Measurements from ENCODE around the gene ORAI2.

DNA sequence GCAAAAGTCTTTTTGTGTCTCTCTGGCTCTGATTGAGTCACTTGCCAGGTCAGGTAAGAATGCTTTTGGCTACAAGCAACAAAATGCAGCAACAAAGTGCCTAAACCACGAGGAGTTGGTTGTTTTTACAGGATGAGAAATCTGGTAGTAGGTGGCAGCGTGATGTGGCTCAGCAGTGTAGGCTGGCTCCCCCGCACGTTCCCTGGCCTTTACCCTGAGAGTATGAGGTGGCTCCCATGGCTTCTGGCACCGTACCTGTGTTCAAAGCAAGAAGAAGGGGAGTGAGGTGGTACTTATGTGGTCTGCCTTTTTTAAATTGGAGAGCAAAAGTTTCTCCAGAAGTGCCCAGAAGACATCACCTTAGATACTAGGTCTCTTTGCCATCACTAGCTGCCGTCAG is 25.5 kb upstream of the ORAI2 start:
- TF ChIP-seq, protein P1, sequence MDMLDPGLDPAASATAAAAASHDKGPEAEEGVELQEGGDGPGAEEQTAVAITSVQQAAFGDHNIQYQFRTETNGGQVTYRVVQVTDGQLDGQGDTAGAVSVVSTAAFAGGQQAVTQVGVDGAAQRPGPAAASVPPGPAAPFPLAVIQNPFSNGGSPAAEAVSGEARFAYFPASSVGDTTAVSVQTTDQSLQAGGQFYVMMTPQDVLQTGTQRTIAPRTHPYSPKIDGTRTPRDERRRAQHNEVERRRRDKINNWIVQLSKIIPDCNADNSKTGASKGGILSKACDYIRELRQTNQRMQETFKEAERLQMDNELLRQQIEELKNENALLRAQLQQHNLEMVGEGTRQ (IDR thresholded peaks at IDR 0.05; ENCODE audit: low read depth, low read length) = no peak
- TF ChIP-seq, protein P2, sequence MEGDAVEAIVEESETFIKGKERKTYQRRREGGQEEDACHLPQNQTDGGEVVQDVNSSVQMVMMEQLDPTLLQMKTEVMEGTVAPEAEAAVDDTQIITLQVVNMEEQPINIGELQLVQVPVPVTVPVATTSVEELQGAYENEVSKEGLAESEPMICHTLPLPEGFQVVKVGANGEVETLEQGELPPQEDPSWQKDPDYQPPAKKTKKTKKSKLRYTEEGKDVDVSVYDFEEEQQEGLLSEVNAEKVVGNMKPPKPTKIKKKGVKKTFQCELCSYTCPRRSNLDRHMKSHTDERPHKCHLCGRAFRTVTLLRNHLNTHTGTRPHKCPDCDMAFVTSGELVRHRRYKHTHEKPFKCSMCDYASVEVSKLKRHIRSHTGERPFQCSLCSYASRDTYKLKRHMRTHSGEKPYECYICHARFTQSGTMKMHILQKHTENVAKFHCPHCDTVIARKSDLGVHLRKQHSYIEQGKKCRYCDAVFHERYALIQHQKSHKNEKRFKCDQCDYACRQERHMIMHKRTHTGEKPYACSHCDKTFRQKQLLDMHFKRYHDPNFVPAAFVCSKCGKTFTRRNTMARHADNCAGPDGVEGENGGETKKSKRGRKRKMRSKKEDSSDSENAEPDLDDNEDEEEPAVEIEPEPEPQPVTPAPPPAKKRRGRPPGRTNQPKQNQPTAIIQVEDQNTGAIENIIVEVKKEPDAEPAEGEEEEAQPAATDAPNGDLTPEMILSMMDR (conservative IDR thresholded peaks at IDR 0.05; ENCODE audit: low read depth, low read length) = no peak
- no peak for TF ChIP-seq RAD21 (IDR thresholded peaks at IDR 0.05; ENCODE audit: low read length)
- no peak for TF ChIP-seq MXI1 (IDR thresholded peaks at IDR 0.05; ENCODE audit: borderline replicate concordance, low read depth, low read length)
- no peak for TF ChIP-seq MAZ (IDR thresholded peaks at IDR 0.05; ENCODE audit: borderline replicate concordance, low read depth, low read length)
- no peak for TF ChIP-seq POLR2A (IDR thresholded peaks at IDR 0.05; ENCODE audit: low read depth, low read length)
- no peak for TF ChIP-seq BHLHE40 (IDR thresholded peaks at IDR 0.05; ENCODE audit: low read depth, low read length)
- TF ChIP-seq RFX5 (IDR thresholded peaks at IDR 0.05; ENCODE audit: low read depth, low read length) = no peak

Measured in IMR-90 (cell line).